HepG2 (cell line): ENCODE measurements around the gene MYO1E. TPM values are rescaled to one million over a fixed set of nuclear protein-coding genes. Genes with fewer than 3 reads are reported as not detected.

ENCODE experiments used
- ATAC-seq: fragments of 200-7000 bp; cut with Tn5 transposase; 3 replicates; pipeline ENCODE4 v1.9.1; 2020; ENCODE audit warnings: mild to moderate bottlenecking, moderate library complexity
- BruUV-seq: library from RNA; stranded (reverse); fragments of 400-500 nt; replicated peaks from 2 replicates; lab custom pipeline; 2021; lab: Mats Ljungman, UMichigan
- CTCF ChIA-PET: fragments of 300-600 bp; formaldehyde crosslinking; extraction: SDS; loops from one replicate; lab custom pipeline; 2021; ENCODE audit warnings: low total read pairs, inconsistent platforms, low intra/inter-chr PET ratio; lab: Yijun Ruan, JAX
- POLR2A ChIA-PET: fragments of 350-600 bp; sonication (Branson Sonifier 250); formaldehyde crosslinking; loops from one replicate; lab custom pipeline; 2020; ENCODE audit warnings: antibody characterized with exemption, inconsistent platforms; lab: Yijun Ruan, JAX
- DNase-seq: peaks from one replicate; pipeline ENCODE4 v3.0.0-alpha.2; 2015; ENCODE audit warnings: low spot score
- FAIRE-seq: peaks from 3 replicates; lab custom pipeline; 2011; peaks lifted over from hg19 to GRCh38; lab: Jason Lieb, UNC
- H2AFZ ChIP-seq: one replicate; pipeline ENCODE4 v1.6.1; 2011; ENCODE audit warnings: low read length, inconsistent platforms
- H3K27ac ChIP-seq: fragments of 300-600 bp; 3 replicates; pipeline ENCODE4 v1.8.0; 2011; ENCODE audit warnings: mixed run types, mild to moderate bottlenecking, mixed read lengths, low read length, inconsistent platforms; ENCODE audit not compliant: insufficient read depth; ENCODE audit errors: extremely low read length
- H3K27me3 ChIP-seq, 2 experiments: fragments of 200-600 bp in 1 of 2; 2 replicates in 1 of 2; 3 replicates in 1 of 2; pipeline versions ENCODE4 v1.6.0 to v1.8.0; 2011; ENCODE audit warnings: low read length in 2 of 2, mild to moderate bottlenecking in 2 of 2, moderate library complexity in 2 of 2, inconsistent platforms in 1 of 2; ENCODE audit not compliant: insufficient read depth in 2 of 2, control insufficient read depth in 1 of 2
- H3K36me3 ChIP-seq, 2 experiments: fragments of 200-600 bp in 1 of 2; replicated peaks in 1 of 2; 2 replicates in 1 of 2; 3 replicates in 1 of 2; pipeline versions ENCODE4 v1.5.1 to v1.8.0; 2011; ENCODE audit warnings: low read length in 2 of 2, inconsistent platforms in 1 of 2; ENCODE audit not compliant: insufficient read depth in 2 of 2, control insufficient read depth in 1 of 2
- H3K4me1 ChIP-seq: 2 replicates; pipeline ENCODE4 v1.5.1; 2012; ENCODE audit warnings: low read length, inconsistent platforms; ENCODE audit not compliant: insufficient read depth
- H3K4me2 ChIP-seq: 2 replicates; pipeline ENCODE4 v1.6.0; 2011; ENCODE audit warnings: low read depth, low read length, inconsistent platforms
- H3K4me3 ChIP-seq, 3 experiments: fragments of 200-600 bp in 1 of 3; sonication (generic), shearing (Covaris generic) in 1 of 3; replicated peaks in 1 of 3; 2 replicates each; pipeline ENCODE4 v1.5.1; 2011 to 2016; ENCODE audit warnings: low read length in 3 of 3, inconsistent platforms in 2 of 3, low read depth in 2 of 3, mild to moderate bottlenecking in 2 of 3, control low read depth in 1 of 3, mixed read lengths in 1 of 3; ENCODE audit not compliant: insufficient read depth in 1 of 3
- H3K79me2 ChIP-seq: one replicate; pipeline ENCODE4 v1.6.1; 2011; ENCODE audit warnings: low read length, inconsistent platforms; ENCODE audit not compliant: insufficient read depth
- H3K9ac ChIP-seq: 2 replicates; pipeline ENCODE4 v1.6.0; 2011; ENCODE audit warnings: mild to moderate bottlenecking, low read depth, low read length, inconsistent platforms; ENCODE audit not compliant: insufficient read depth
- H3K9me3 ChIP-seq: 2 replicates; pipeline ENCODE4 v1.5.1; 2012; ENCODE audit warnings: mild to moderate bottlenecking, low read length
- H4K20me1 ChIP-seq: 2 replicates; pipeline ENCODE4 v1.6.0; 2011; ENCODE audit warnings: inconsistent platforms, mild to moderate bottlenecking, low read length, moderate library complexity; ENCODE audit not compliant: insufficient read depth
- ADNP ChIP-seq: sonication (generic); formaldehyde crosslinking; IDR thresholded peaks from 2 replicates; pipeline ENCODE4 v1.4.0; 2020; ENCODE audit warnings: missing genetic modification reagents
- AGO1 ChIP-seq: fragments of 200-400 bp; formaldehyde crosslinking; IDR thresholded peaks from 2 replicates; pipeline ENCODE4 v1.6.1; 2017; ENCODE audit warnings: mild to moderate bottlenecking, low read depth, low read length, moderate library complexity; ENCODE audit not compliant: poor library complexity, severe bottlenecking
- ARID5B ChIP-seq: IDR thresholded peaks from 2 replicates; pipeline ENCODE4 v1.4.0; 2020; ENCODE audit warnings: mild to moderate bottlenecking, missing genetic modification reagents
- CHD4 ChIP-seq: fragments of 200-600 bp; sonication (generic); IDR thresholded peaks from 2 replicates; pipeline ENCODE4 v1.7.0; 2017; ENCODE audit warnings: mild to moderate bottlenecking, low read length, borderline replicate concordance
- HDAC2 ChIP-seq: sonication (generic); formaldehyde crosslinking; IDR thresholded peaks from 2 replicates; pipeline ENCODE4 v1.4.0; 2020; ENCODE audit warnings: missing genetic modification reagents
- NR2F6 ChIP-seq, 2 experiments: IDR thresholded peaks; 2 replicates each; pipeline ENCODE4 v1.6.1; 2016; ENCODE audit warnings: antibody characterized with exemption in 1 of 2, mild to moderate bottlenecking in 1 of 2
- SIX4 ChIP-seq: sonication (generic); formaldehyde crosslinking; IDR thresholded peaks from 2 replicates; pipeline ENCODE4 v1.4.0; 2020; ENCODE audit warnings: missing genetic modification reagents
- SP140L ChIP-seq: sonication (generic); formaldehyde crosslinking; IDR thresholded peaks from 2 replicates; pipeline ENCODE4 v1.4.0; 2020; ENCODE audit warnings: missing genetic modification reagents, borderline replicate concordance
- SP2 ChIP-seq: sonication (generic); formaldehyde crosslinking; IDR thresholded peaks from 2 replicates; pipeline ENCODE4 v1.5.1; 2020; ENCODE audit warnings: mild to moderate bottlenecking, missing genetic modification reagents
- ZBTB7B ChIP-seq: sonication (generic); formaldehyde crosslinking; IDR thresholded peaks from 2 replicates; pipeline ENCODE4 v1.4.0; 2020; ENCODE audit warnings: missing genetic modification reagents
- ZNF225 ChIP-seq: sonication (generic); formaldehyde crosslinking; IDR thresholded peaks from 2 replicates; pipeline ENCODE4 v1.4.0; 2020; ENCODE audit warnings: mild to moderate bottlenecking, missing genetic modification reagents
- ZNF414 ChIP-seq: sonication (generic); formaldehyde crosslinking; IDR thresholded peaks from 2 replicates; pipeline ENCODE4 v1.5.0; 2020; ENCODE audit warnings: missing genetic modification reagents
- WGBS: methylation state at CpG from one replicate; pipeline ENCODE4 v1.1.6; 2017; ENCODE audit warnings: low lambda C conversion rate; 5-methylcytosine and 5-hydroxymethylcytosine counted together
- in situ Hi-C: cut with HindIII; loops from 2 replicates; pipeline ENCODE4 v1.10.0; 2017; ENCODE audit warnings: low pct_unique_long_range_greater_than_20kb; ENCODE audit not compliant: extremely low pct_ligation_motif_present
- intact Hi-C: fragments of 100-400 bp; cut with micrococcal nuclease; formaldehyde crosslinking; loops from one replicate; pipeline ENCODE4 v1.10.0; 2022; ENCODE audit not compliant: unreplicated experiment
- polyA plus RNA-seq, 8 experiments: library from polyadenylated mRNA; depleted of rRNA in 3 of 8; stranded (reverse) in 7 of 8; unstranded in 1 of 8; fragments of >200 nt; fragmentation: Illumina TruSeq in 4 of 8; extraction: Trizol in 4 of 8; gene quantifications; 2 replicates each; pipeline versions ENCODE4 v1.2.1 to v1.2.3, GENCODE V29; 2011 to 2016; ENCODE audit warnings: low read depth in 4 of 8, missing spikeins in 1 of 8, mixed read lengths in 1 of 8; ENCODE audit not compliant: insufficient read depth in 1 of 8
- total RNA-seq, 5 experiments: library from RNA; depleted of rRNA; stranded (reverse); fragments of >200 nt; fragmentation: Illumina TruSeq; extraction: Trizol; gene quantifications; 2 replicates each; pipeline ENCODE4 v1.2.3, GENCODE V29; 2016; ENCODE audit warnings: low read depth in 1 of 5
- TF ChIP-seq, protein P1 (sequence below): sonication (generic); formaldehyde crosslinking; IDR thresholded peaks from 2 replicates; pipeline ENCODE4 v1.9.0; 2021; ENCODE audit warnings: missing genetic modification reagents, mild to moderate bottlenecking, borderline replicate concordance

The MYO1E gene
- total and polyA plus RNA-seq, 2 of the 13 experiments (the other 11 are each of a cell fraction or from before 2014, with no cell fraction given) = 15.7 to 25.1 TPM

DNA sequence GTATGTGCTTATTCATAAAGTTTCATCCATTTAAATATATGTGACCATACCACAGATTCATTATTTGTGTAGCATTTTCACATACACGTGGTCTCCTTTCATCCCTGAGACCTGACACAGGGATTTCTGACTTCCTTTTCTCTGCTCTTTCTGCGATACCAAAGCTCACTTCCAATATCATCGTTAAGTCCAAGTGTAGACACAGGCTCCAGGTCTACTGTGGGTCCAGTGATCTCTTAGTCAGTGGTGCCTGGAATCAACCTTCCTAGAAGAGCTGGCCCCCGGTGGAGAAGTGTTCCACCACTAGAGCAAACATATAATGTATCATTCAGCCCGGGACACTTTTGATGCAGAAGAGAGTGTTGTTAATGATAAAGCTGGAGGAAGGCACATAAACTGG is 93.6 kb downstream of the MYO1E start (continued):
- 0 out of 2 replicates have a peak, but pooled peaks have one; percentile 18 for TF ChIP-seq ARID5B
- TF ChIP-seq HDAC2 = no peak
- TF ChIP-seq ZBTB7B (CRISPR knock-in tag) = 0 out of 2 replicates have a peak, but pooled peaks have one; percentile 29

DNA sequence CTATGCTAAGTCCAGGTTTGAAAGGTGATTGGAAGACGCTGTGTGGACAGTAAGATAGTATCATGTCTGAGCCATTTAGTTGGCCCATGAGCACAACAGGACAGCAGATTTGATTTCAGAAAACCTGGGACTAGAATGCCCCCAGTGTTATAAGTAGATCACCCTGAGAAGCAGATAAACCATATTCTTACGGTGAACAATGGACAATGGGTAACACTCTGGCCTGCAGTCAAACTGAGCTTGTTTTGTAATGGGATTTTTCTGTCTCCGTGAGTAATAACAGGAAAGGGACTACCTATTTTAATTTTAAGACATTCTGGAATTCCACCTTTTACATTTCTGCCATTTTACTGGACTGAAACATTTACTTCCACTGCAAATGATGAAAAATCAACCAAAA is 94.6 kb downstream of the MYO1E start:
- Histone ChIP-seq H3K36me3 (no peaks in the 10 kb centered on the region), H3K27me3 (no peaks in the 10 kb centered on the region), H3K9ac (no peak overlapping the region), H3K4me2 (peak overlapping the region; percentile 6), H3K27ac (peak overlapping the region; percentile 79), H3K4me3 (peak overlapping the region in 1 of 3 experiments; percentile 8; a peak in 1 of 6 replicates), H3K79me2 (peaks cover 4% of the 10 kb centered on the region), H3K9me3 (no peaks in the 10 kb centered on the region), H2AFZ (no peak overlapping the region), H4K20me1 (no peaks in the 10 kb centered on the region), H3K4me1 (peaks cover 97% of the 10 kb centered on the region)
- ChIA-PET POLR2A (interaction anchor here (1.0 to 1.9 kb wide), 2 partner anchors 14 to 95 kb away, joined by 4 to 6 read pairs; partner anchors contain the start of gene MYO1E), CTCF (no interaction called here)
- in situ Hi-C loops (no loop called here), intact Hi-C loops (loop anchor here (10.0 kb wide), 1 partner anchor 47 kb away; no protein-coding TSS in a partner anchor)
- ATAC-seq (no peak), DNase-seq (peak; percentile 74), FAIRE-seq (no peak)
- 68% methylated on average over 3 of the region's 3 CpGs for WGBS
- BruUV-seq = no TSS peak
- TF ChIP-seq SP2 = no peak
- no peak for TF ChIP-seq SIX4 (CRISPR knock-in tag)
- no peak for TF ChIP-seq AGO1
- no peak for TF ChIP-seq SP140L (CRISPR knock-in tag)
- no peak for TF ChIP-seq ZNF414
- 0 out of 2 replicates have a peak, but pooled peaks have one; percentile 14 for TF ChIP-seq ARID5B
- TF ChIP-seq, protein P1, sequence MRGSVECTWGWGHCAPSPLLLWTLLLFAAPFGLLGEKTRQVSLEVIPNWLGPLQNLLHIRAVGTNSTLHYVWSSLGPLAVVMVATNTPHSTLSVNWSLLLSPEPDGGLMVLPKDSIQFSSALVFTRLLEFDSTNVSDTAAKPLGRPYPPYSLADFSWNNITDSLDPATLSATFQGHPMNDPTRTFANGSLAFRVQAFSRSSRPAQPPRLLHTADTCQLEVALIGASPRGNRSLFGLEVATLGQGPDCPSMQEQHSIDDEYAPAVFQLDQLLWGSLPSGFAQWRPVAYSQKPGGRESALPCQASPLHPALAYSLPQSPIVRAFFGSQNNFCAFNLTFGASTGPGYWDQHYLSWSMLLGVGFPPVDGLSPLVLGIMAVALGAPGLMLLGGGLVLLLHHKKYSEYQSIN (CRISPR knock-in tag) = no peak
- no peak for TF ChIP-seq ADNP (CRISPR knock-in tag)
- no peak for TF ChIP-seq ZNF225
- peak; percentile 10; the same call in 1 of the 2 replicates for TF ChIP-seq CHD4
- no peak for TF ChIP-seq NR2F6 (IDR thresholded peaks at IDR 0.05)
- no peak for TF ChIP-seq NR2F6 (CRISPR knock-in tag; IDR thresholded peaks at IDR 0.05)
